Nucleus accumbens (tissue), 56 donors: ENCODE results near the gene CALB2.
"Not testable (repeated sequence)": the region's sequence is repeated elsewhere in the genome, so short reads cannot be mapped to it uniquely, and the experiment has no call there.

Source experiments
- DNase-seq, 56 donors: peaks; one replicate each; lab custom pipeline; 2025; lab: John Stamatoyannopoulos, UW

The CALB2 gene

DNA sequence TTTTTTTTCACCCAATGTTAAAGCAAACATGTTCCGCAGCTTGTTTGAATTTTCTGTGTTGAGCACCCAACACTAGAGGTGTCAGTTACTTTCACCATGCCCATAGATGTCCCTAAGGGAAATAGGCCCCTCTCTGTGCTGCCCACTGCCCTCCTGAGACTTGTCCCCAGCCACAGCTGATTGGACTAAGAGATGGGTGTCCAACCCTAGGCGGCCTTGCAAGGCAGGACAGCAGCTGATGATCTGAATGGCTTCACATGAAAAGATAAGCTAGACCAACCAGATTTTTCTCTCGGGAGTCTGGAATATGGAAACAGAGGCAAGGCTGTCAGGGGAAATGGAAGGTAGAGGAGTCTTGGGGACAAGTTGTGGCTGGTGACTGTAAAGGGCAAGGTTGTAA is 6.1 kb upstream of the CALB2 start:
- no peak for DNase-seq

DNA sequence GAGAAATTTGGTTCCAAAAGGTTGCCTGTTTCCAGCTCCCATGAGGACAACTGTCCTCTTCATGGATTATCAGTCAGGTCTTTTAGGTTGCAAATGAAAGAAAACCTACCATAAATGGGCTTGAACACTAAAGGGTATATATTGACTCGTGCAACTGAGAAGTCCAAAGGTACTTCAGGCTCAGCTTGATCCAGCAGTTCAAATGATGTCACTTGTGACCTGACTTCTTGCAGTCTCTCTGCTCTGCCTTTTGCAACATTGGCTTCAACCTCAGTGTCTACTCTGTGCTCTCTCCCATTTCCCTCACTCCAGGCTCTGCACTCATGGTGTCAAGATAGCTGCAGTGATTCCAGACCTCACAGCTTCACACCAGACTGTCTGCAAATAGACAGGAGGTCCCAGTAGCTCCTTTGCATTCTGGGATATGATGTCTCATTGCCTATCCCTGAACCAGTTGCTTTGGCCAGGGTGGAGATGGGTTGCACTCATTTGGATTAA is 5.5 kb upstream of the CALB2 start:
- no peak for DNase-seq

DNA sequence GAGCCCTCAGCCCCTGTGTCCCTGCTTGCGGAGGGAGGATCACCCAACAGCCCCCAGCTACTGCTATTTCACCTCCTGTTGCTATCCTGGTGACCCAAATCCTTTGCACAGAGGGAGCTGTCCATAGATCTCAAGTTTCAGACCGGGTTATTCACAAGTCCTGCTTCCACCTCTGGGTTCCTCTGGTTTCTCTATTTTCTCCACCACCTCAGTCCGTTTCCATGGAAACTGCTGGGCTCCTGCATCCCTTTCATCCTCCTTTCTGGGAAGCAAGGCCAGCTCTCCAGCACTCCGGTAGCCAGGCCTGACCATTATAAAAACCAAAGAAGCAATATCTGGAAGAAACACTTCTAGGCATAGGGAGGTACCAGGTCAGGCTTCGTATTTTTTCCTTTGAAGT is 4.8 kb upstream of the CALB2 start:
- peak in 1 of 56 donors; percentile 2 for DNase-seq

DNA sequence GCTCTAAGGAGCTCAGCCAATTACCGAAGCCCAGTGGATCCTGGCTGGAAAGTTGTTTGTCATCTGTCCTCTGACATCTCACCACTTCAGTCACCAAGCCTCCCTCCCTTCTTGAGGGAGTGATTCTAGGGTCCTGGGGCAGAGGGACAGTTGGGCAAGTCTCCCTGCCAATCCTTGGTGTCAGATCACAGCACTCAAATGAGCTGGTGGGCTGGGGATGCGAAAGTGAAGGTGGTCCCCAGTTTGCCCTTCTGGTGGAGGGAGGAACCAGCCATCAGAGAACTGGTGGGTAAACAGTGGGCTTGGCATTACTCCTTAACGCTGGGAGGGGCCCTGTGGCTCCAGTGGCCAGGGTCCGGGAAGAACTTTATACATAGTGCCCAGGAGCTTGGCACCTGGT is 4.4 kb upstream of the CALB2 start:
- DNase-seq: no peak

DNA sequence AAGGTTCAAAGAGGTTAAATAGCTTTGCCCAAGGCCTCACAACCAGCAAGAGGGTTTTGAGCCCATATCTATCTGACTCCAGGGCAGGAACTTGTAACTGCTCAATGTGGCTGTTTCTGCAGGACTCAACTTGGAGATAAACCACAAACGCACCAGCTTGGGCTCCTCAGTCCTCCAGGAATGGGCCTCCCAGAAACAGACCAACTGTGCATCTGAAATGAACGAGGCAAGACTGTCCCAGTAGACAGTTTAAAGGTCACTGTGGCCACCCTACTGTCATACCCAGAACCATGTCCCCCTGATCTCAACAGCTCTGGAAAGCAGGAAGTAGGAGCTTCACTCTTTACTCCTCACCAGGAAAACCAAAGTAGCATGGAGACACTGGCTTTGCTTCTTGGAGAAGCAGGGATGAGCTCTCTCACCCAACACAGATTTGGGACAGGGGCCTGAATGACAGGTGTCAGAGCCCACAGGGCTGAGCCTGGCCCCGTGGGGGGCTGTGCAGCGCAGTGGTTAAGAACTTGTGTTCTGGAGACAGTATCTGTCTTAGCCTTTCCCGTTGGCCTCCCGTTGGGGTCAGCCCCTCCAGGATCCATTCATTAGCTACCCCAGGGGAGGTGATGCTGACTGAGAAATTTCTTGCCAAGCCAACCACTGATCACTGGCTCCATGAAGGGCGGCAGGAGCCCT is 2.3 kb upstream of the CALB2 start:
- DNase-seq: no peak

DNA sequence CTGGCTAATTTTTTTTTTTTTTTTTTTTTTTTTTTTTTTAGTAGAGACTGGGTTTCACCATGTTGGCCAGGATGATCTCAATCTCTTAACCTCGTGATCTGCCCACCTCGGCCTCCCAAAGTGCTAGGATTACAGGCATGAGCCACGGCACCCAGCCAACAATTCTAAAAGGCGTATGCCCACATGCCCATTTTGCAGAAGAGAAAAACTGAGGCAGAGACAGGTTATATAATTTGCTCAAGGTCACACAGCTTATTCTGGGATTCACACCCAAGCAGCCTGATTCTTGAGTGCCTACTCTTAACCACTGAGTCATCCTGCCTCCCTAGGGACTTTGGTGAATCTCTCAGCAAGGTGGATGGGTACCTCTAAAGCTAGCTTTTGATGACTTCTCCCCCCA is 1.6 kb upstream of the CALB2 start:
- DNase-seq: not testable (repeated sequence)

DNA sequence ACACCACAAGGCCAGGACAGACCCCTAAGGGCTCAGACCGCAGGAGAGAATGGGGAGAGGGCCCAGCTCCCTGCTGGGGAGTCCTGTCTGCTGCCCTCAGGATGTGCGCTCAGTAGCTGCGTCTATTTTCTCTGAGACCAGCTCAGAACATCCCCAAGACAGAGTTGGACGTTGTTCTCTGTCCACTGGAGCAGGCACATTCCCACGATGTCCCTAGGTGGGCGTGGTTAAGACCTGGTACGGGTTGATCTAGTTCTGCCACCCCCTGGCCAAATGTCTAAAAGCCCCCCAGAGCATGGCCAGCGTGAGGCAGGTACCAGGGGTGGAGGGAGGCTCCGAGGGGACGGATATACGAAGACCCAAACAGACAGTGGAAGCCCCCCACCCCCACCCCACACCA is 842 bp upstream of the CALB2 start:
- DNase-seq: no peak

DNA sequence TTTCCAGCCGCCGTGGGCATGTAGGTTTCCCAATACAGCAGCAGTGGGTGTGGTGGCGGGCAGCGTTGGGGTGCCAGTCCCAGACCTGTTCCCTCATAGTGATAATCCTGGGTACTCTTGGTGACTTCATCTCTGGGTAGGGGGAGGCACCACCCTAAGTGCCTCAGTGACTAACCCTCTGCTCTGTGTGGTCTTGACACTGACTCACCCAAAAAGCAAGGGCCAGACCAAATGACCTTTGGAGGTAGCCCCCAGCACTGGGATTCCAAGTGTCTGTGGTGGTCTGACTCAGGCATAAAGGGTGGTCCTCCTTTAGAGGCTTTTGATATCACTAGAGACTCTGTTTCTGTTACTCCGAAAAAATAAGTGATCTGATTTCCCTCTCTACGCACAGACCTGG is 908 bp downstream of the CALB2 start:
- DNase-seq: no peak

DNA sequence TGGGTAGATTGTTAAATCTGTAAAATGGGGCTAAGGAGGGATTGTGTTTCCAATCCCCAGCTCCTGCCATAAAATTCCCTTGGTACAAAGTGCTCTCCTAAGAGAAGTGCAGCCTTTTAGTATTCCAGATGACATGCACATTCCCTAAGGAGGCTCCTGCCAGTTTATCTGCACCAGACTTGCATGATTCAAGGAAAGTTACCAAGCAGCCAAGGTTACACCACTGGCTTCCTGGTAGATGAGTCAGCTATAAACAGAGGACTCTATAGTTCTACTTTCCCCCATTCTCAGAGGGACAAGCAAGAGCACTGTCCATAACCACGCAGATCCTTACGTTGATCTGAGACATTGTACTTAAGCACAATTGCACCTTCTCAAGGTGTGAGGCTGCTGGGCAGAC is 1.9 kb downstream of the CALB2 start:
- DNase-seq: no peak

DNA sequence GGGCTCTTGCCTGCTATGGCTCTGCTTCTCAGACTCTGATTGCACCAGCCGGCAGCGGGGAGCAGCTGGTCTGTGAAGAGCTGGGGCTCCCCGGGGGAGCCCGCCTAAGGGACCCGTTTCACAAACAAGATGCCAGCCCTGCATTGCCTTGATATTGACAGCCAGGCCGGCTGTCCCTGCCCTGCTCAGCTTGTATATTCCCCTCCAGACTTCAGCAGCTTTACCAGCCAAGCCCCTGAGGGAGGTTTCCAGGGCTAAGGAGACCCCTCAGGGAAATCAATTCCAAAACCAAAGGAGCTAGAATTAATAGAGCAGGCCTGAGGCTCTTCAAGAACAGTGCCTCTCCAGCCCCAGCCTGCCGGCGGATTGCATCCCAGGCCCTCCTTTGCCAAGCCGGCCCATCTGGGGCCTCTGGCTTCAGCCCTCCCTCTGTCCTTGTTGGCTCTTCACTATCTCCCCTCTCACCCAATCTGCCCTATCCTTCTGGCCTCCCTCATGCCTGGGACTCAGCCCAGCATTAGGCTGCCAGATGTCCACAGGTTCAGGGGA is 5.7 kb downstream of the CALB2 start:
- DNase-seq: no peak

DNA sequence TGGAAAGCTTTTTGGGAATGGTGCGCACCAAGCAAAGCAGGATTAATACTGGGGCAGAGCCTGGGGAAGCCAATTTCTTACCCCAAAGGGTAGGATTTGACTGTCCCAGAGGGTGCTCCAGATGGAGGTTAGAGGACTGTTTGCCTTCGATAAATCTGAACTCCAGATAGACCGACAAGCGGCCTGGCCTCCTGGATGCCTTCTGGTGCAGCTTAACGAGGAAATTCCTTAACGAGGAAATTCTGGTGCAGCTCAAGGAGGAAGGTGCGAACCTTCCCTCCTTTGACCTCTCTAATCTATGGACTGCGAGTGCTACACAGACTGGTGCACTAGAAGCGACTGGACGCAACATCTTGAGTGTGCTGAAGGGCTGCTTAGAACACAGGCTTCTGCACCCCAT is 6.5 kb downstream of the CALB2 start:
- no peak for DNase-seq

DNA sequence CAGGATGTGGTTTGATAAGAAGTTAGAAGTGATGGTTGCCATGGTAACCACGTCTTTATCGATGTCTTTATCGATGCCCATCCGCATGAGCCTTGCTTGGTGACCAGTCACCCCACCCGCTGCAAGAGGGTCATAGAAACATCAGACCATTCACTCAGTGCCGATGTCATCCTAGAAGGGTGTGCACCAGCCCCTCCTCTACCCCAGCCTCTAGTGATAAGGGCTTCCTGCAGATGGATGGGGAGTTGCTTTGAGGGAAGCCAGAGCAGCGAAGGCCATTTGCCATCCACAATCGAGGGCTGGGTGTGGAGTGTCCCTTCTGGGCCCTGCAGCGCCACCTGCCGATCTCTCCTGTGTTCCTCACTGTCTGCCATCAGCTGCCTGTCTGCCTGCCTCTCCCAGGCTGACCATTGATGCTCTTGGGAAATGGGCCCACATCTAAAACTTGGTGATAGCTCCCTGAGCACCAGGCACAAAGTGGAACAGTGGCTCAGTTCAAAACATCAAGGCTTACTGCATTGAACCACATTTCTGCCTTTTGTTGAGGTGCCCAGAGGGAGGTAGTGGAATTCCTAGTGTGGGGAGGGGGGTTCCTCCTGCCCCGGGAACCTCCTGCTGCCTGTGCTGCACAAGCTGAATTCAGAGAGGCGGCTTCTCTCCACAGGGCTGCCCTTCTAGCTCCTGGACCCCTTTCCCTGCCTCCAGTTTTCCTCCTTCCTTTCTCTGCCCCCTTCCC is 8.9 kb downstream of the CALB2 start:
- DNase-seq: peak in 3 of 56 donors; percentile 12 to 39 (median 13)

DNA sequence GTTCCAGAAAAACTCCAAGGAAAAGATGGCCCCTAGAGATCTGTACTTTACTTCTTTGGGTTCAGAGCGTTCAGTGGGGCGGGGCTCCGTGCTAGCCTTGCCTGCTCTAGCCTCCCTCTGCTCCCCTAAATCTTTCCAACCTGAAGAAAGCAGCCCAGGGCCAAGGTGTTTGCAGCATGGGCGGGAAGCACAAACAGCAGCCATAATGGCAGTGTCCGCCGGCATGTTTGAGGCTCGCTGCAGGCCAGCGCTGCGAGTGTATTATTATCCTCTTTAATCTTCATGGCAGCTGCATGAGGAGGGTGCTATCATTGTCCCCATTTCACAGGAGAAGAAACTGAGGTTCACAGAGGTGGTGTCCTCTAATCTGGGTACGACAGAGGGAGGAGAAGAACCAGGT is 10.4 kb downstream of the CALB2 start:
- no peak for DNase-seq

DNA sequence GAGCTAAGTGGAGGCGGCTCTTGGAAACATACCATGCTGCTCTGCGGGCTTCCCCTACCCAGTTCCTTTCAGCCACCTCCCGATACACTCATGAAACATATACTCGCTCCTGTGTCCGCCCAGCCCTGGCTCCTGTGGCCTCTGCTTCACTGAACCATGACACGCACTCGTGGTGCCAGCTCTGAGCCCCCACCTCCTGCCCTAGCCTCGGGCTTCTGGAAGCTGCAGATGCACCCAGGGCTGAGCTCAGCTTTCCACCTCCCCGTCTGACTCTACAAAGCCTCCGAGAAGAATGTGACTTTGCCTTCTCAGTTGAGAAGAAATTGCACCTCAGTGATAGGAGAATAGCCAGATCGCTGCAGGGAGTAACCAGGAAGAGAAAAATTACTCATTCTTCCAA is 11.0 kb downstream of the CALB2 start:
- no peak for DNase-seq

DNA sequence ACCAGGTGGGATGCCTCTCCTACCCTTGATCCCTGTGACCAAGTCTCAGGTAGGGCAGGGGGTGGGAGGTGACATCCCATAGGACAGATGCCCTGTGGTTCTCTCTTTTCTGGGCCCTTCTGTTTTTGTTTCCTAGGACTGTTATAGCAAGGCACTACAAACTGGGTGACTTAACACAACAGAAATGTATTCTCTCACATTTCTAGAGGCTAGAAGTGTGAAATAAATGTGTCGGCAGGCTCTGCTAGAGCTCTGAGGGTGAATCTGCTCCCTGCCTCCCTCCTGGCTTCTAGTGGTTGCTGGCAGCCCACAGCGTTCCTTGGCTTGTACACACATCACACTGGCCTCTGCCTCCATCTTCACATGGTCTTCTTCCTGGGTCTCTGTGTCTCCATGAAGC is 12.7 kb downstream of the CALB2 start:
- no peak for DNase-seq

DNA sequence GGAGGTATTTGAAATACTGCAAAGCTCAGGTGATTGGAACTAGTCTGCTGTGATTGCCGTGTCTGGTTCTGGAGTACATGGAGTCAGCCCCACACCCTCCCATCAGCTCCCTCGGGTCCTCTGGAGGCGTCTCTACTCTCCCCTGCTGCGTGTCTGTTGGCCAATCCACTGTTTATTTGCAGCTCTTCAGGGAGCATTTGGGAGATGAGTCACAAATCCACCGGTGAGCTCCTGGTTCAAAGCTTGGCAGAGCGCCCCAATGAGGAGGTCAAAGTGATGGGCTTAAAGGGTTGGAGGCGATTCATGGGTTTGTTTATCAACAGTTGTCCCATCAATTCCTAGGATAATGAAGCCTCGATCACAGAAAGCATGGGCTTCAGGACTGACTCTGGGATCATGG is 14.6 kb downstream of the CALB2 start:
- DNase-seq: no peak

DNA sequence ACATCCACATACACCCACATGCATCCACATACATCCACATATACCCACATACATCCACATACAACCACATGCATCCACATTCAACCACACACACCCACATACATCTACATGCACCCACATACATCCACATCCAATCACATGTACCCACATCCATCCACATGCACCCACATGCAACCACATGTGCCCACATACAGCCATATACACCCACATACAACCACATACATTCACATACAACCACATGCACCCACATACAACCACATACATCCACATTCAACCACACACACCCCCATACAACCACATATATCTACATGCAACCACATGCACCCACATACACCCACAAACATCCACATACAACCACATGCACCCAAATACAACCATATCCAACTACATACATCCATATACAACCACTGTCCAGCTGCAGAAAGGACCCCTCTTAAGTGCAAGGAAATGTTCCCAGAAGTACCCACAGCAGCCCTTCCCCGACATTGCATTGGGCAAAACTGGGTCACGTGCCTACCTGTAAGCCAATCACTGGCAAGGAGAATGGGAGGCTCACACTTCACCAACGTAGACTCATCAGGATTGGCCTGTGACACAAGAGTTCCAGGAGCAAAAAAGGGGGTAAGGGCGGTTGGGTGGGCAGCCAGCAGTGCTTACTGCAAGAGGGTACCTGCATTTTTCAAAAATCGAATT is 18.1 kb downstream of the CALB2 start:
- no peak for DNase-seq

DNA sequence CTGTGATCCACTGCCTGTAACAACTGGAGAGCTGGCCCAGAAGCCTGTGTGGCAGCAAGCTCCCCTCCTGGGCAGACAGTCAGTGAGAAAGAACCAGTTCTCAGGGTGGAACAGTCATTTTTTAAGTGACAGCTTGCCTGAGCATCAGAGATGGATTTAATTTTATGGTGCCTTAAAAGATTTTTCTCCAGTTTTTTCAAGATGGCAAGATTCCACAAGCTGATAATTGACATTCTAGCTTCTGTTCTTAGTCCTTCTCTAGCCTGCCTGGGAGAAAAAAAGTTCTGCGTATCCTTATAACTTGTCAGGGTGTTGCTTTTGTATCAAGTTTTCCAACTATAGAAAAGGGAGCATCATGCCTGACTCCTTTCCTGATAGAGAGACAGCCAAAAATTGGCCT is 21.2 kb downstream of the CALB2 start:
- DNase-seq: no peak

DNA sequence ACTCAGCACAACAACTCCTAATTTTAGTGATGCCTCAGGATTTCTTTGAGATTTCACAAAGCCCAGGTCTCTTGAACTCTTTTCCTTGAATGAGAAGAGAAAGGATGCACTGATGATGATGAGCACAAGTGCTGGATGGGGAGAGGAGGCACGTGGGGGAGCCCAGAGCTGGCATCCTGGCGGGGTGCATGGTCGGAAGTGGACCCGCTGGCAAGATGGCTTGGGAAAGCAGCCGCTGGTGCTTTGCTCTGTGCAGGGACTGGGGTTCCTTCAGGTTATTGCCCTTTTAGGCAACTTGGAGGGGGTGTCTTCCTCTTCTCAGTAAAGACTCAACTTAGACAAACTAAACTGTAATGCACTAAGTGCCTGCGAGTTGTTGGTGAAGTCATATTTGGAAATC is 22.3 kb downstream of the CALB2 start:
- DNase-seq: no peak

DNA sequence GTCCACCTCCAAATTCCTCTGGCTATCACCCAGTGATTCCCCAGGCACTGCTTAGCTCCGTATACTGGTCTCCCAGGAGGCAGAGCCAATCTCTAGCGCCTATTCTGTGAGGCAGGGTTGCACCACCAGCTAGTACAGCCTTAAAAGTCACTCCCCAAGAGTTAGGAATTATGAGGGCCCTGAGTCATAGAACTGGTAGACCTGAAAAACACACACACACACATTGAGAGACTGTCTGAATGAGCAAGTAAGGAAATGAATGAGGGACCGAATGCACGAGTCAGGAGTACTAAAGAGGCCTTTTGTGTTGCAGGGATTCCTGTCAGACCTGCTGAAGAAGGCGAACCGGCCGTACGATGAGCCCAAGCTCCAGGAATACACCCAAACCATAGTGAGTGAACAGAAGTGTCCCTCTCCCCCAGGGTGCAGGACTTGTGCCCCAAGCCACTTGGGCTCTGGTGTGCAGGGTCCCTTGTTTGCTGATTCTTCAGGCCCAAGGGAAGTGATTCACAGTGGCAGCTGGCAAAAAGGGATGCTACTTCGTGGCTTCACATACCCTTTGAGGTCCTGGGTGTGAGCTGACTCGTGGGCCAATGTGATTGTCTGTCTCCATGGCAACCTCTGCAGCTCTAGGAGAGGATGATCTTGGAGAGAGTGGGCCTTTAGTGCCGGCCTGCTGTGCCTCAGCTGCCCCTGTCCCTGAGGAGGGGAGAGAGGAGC is 24.7 kb downstream of the CALB2 start:
- peak in 1 of 56 donors; percentile 5 for DNase-seq
